HG02981 (cell line): ENCODE data around the gene TRIM71.
A peak's percentile ranks its signal among the peaks of the same experiment; 100 is the strongest.
"Not testable (repeated sequence)": the region's sequence is repeated elsewhere in the genome, so short reads cannot be mapped to it uniquely, and the experiment has no call there.

Experiments
- ATAC-seq: cut with Tn5 transposase; IDR thresholded peaks from one replicate; pipeline ENCODE4 v1.9.1; 2021; ENCODE audit warnings: mild to moderate bottlenecking, moderate library complexity; ENCODE audit not compliant: unreplicated experiment

Gene TRIM71

DNA sequence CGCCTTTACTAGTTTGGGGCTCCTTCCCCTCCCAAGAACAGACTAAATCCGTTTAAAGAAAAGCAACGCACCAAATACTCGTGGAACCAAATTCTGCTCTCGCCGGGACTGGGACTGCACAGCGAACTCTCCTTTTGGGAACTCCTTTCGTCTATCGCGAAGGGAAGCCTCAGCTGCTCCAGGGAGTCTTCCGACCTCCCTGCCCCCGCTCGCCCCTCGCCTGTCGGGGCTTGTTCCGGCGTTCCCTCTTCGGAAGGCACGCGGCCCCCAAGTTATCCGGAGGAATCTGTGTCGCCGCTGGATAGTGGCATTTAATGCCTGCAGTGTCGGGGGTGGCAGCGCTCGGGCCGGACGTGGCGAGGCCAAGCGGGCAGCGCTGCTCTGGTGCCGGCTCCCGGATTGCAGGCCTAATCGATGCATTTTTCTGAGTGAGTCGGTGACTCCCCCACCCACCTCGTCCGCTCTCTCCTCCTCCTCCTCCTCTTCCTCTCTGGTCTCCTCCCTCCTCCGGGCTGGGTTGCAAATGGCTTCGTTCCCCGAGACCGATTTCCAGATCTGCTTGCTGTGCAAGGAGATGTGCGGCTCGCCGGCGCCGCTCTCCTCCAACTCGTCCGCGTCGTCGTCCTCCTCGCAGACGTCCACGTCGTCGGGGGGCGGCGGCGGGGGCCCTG, at the start of gene TRIM71:
TRIM71 (plus strand) TSS at position 440 of the 671 bp plus-strand sequence; CDS start at position 524, 84 bp downstream.
- ATAC-seq = no peak

DNA sequence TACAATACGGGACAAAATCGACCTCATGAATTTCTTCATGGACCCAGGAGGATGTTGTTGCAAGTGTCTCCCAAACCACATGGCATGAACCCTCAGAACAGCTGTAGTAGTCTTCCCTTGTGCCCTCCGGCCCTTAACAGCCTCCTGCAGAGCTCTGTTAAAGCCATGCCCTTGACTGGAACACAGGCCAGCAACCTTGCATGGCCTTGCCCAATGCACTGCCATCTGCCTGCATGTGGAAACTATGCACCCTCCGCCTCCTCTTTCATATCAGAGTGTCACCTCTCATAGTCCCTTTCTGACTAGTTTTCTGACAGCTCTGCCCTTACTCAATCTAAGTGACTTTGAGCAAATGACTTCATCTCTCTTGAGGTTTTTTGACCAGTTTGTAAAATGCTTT, 39.4 kb upstream of the TRIM71 start:
- no peak for ATAC-seq

GRCh38 chr3:32780071-32780734, 37.6 kb upstream of the TRIM71 start:
- no peak for ATAC-seq

- ATAC-seq = peak; percentile 30
These were observed 37.0 kb upstream of the TRIM71 start for GRCh38 chr3:32780735-32781210.

- peak; percentile 96 for ATAC-seq
These were observed 36.4 kb upstream of the TRIM71 start for GRCh38 chr3:32781211-32781968.

GRCh38 chr3:32781969-32782270, 35.9 kb upstream of the TRIM71 start:
- ATAC-seq = not testable (repeated sequence)

GRCh38 chr3:32782407-32782806, 35.4 kb upstream of the TRIM71 start:
- ATAC-seq = no peak

DNA sequence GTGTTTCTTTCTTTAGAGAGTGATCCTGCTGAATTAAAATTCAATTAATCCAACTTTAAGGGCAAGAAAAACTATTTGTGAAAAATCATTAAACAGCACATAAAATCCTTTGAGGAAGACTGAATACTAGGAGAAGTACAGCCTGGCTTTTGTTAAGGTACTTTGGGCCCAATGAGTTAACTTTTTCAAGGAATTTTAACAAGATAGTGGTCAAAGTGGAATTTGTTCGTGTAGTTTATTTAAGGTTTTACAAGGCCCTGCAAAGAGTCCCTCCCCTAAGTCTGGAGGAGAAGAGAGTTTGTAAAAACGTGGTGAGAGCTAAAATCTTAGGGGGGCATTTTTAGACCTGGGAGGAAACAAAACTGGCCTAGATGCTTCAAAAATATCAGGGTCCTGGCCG, 26.0 kb upstream of the TRIM71 start:
- ATAC-seq = no peak

- no peak for ATAC-seq
These were observed 23.1 kb upstream of the TRIM71 start for GRCh38 chr3:32794487-32795308.

GRCh38 chr3:32796384-32796950, 21.3 kb upstream of the TRIM71 start:
- not testable (repeated sequence) for ATAC-seq

DNA sequence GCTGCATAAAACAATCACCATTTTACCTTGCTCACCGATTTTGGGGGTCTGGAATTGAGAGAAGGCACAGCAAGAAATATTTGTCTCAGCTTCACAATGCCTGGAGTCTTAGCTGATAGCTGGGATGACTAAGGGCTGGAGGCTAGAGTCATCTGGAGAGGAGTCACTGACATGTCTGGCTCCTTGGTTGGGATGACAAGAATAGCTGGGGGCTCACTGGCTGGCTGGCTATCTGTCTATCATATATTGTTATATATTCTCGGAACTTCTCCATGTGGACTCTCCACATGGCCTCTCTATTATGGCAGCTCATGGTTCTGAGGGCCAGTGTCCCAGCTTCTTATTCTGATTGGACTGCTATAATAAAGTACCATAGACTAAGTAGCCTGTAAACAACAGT, 20.0 kb upstream of the TRIM71 start:
- ATAC-seq = no peak

GRCh38 chr3:32801440-32801839, 16.4 kb upstream of the TRIM71 start:
- ATAC-seq = not testable (repeated sequence)

- peak; percentile 71 for ATAC-seq
These were observed 4.6 kb upstream of the TRIM71 start for GRCh38 chr3:32813180-32813579.

DNA sequence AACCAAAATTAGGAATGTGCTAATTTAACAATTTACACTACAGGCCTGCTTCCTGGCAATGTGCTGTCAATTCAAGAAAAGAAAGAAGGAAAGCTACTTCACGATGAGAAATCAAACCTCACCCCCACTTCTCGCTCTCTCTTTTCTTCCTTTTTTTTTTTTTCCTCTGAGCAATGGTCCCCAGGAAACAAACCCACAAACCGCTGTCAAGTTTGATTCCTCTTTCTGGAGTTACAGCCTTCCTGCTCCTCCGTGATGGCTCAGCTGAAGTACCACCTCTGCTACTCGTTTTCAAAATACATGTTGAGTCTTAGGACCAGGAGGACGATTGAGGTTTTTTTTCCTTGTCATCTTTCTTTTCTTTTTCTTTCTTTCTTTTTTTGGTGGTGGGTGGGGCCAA, 3.4 kb upstream of the TRIM71 start:
- ATAC-seq = no peak

GRCh38 chr3:32815841-32816438, 1.9 kb upstream of the TRIM71 start:
- ATAC-seq = no peak

DNA sequence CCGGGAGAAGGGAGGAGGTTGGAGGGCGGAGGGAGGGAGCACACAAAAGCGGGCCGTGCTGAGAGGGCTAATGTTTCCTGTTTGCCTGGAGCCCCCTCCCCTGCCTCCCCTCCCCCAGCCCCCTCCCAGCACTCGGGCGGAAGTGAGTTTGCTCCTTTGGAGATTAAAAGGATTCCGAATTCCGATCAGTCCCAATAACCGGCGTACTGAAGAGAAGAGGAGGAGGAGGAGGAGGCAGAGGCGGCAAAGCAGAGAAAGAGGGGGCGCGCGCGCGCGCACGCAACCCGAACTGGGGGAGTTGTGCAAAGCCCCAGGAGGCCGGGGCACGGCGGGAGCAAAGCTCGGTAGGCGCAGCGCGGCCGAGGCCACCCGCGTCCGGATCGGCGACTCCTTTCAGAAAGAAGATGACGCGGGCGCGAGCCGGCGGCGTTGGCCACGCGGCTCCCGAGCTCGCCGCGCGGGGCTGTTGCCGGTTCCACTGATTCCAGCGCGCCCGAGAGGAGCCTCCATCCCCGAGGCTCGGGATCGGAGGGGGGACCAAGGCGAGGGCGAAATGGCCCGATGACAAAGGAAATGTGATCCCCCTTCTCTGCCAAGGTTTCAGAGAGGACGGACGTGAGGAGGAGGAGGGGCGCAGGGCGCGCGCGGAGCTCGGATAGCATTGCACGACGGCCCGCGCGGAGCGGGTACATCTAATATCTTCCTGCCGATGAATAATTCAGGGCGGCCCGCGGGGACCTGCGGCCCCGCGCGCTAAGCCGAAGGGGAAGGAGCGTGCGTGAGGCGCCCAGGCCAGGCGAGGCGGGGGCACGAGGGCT, 1.1 kb upstream of the TRIM71 start:
- ATAC-seq = no peak

GRCh38 chr3:32817257-32817557, 590 bp upstream of the TRIM71 start:
- no peak for ATAC-seq

DNA sequence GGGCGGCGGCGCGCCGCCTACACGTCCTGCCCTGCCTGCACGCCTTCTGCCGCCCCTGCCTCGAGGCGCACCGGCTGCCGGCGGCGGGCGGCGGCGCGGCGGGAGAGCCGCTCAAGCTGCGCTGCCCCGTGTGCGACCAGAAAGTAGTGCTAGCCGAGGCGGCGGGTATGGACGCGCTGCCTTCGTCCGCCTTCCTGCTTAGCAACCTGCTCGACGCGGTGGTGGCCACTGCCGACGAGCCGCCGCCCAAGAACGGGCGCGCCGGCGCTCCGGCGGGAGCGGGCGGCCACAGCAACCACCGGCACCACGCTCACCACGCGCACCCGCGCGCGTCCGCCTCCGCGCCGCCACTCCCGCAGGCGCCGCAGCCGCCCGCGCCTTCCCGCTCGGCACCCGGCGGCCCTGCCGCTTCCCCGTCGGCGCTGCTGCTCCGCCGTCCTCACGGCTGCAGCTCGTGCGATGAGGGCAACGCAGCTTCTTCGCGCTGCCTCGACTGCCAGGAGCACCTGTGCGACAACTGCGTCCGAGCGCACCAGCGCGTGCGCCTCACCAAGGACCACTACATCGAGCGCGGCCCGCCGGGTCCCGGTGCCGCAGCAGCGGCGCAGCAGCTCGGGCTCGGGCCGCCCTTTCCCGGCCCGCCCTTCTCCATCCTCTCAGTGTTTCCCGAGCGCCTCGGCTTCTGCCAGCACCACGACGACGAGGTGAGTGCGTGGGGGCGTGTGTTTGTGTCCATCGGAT, 602 bp downstream of the TRIM71 start:
- no peak for ATAC-seq

GRCh38 chr3:32818970-32819511, 1.2 kb downstream of the TRIM71 start:
- ATAC-seq = no peak
